ENCODE measurements around the gene MTPN. TPM values are rescaled to one million over a fixed set of nuclear protein-coding genes. Genes with fewer than 3 reads are reported as not detected.
A peak's percentile ranks its signal among the peaks of the same experiment; 100 is the strongest.

The MTPN gene
- total and polyA plus RNA-seq, 9 donors, result 48.6 to 117 (median 101) TPM

GRCh38 chr7:135899458-135900064, 77.6 kb downstream of the MTPN start:
- Histone ChIP-seq H3K9me3 (replicated peaks; ENCODE audit: control insufficient read depth, low read depth, low read length) (no peaks in the 10 kb centered on the region), H3K4me1 (ENCODE audit: control insufficient read depth, insufficient read depth, low read length) (no peaks in the 10 kb centered on the region), H3K4me3 (ENCODE audit: low read length) (no peak overlapping the region), H3K36me3 (ENCODE audit: control insufficient read depth, insufficient read depth, low read length) (no peaks in the 10 kb centered on the region), H3K27ac (ENCODE audit: low read length) (no peak overlapping the region), H3K27me3 (ENCODE audit: control insufficient read depth, insufficient read depth, low read length) (no peaks in the 10 kb centered on the region)
- 67% methylated on average over 1 of the region's 6 CpGs for WGBS (ENCODE audit: insufficient coverage)
- DNase-seq, result no peak

DNA sequence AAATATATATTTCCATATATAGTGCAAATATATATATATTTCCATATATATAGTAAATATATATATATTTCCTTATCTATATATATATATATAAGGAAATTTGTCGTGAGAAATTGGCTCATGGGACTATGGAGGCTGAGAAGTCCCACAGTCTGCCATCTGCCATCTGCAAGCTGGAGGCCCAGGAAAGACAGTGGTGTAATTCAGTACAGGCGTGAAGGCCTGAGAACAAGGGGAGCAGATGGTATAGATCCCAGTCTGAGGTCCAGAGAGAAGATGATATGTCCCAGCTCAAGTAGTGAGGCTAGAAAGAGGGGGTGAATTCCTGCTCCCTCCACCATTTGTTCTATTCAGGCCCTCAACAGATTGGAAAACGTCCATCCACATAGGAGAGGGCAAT, 78.9 kb downstream of the MTPN start:
- Histone ChIP-seq H3K27me3 (ENCODE audit: control insufficient read depth, insufficient read depth, low read length) (no peaks in the 10 kb centered on the region), H3K4me3 (ENCODE audit: low read length) (no peak overlapping the region), H3K4me1 (ENCODE audit: control insufficient read depth, insufficient read depth, low read length) (no peaks in the 10 kb centered on the region), H3K27ac (ENCODE audit: low read length) (no peak overlapping the region), H3K36me3 (ENCODE audit: control insufficient read depth, insufficient read depth, low read length) (no peaks in the 10 kb centered on the region), H3K9me3 (replicated peaks; ENCODE audit: control insufficient read depth, low read depth, low read length) (no peaks in the 10 kb centered on the region)
- WGBS (ENCODE audit: insufficient coverage), result 38% methylated on average over 1 of the region's 3 CpGs
- DNase-seq, result no peak

DNA sequence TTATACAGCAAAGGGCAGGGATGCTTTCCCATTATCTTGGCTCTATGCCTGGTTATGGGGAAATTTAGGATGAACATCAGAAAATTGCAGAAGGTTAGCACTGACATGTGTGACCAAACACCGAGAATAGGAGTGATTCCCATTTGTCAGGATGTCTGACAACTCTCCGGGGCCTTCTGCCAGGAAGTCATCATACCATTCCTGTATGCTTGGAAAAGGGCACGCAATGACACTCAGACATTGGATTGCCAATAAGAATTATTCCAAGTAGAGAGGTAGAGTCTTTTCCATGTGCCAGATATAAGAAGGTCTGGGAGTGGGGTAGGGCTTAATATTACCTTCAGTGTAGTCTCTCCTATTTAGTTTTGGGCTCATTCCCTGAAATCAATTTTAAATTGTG, 82.3 kb downstream of the MTPN start:
- Histone ChIP-seq H3K9me3 (replicated peaks; ENCODE audit: control insufficient read depth, low read depth, low read length) (no peaks in the 10 kb centered on the region), H3K27ac (ENCODE audit: low read length) (no peak overlapping the region), H3K4me3 (ENCODE audit: low read length) (no peak overlapping the region), H3K4me1 (ENCODE audit: control insufficient read depth, insufficient read depth, low read length) (no peaks in the 10 kb centered on the region), H3K27me3 (ENCODE audit: control insufficient read depth, insufficient read depth, low read length) (no peaks in the 10 kb centered on the region), H3K36me3 (ENCODE audit: control insufficient read depth, insufficient read depth, low read length) (no peaks in the 10 kb centered on the region)
- no peak for DNase-seq
- whole genome bisulfite sequencing (ENCODE audit: insufficient coverage), result 67% methylated on average over 2 of the region's 3 CpGs

DNA sequence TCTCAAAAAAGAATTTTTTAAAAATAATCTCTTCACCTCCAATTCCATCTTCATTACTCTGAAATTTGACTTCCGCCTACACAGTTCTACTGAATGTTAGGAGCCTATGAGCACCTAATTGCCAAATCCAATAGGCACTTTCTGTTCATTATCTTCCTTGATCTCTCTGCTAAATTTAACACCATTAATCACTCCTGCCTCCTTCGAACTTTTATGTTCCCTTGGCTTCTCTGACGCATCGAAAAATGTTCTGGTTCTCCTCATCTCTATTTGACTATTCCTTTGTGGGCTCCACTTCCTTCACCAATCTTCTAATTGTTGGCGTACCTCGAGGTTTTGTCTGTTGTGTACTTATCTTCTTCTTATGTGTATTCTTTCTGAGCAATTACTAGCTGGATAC, 87.3 kb downstream of the MTPN start:
- no peak overlapping the region for H3K4me3 ChIP-seq (ENCODE audit: low read length)
- no peaks in the 10 kb centered on the region for H3K27me3 ChIP-seq (ENCODE audit: control insufficient read depth, insufficient read depth, low read length)
- DNase-seq, result no peak
- H3K4me1 ChIP-seq (ENCODE audit: control insufficient read depth, insufficient read depth, low read length), result no peaks in the 10 kb centered on the region
- WGBS (ENCODE audit: insufficient coverage), result 92% methylated on average over 2 of the region's 6 CpGs
- H3K36me3 ChIP-seq (ENCODE audit: control insufficient read depth, insufficient read depth, low read length), result no peaks in the 10 kb centered on the region
- H3K27ac ChIP-seq (ENCODE audit: low read length), result no peak overlapping the region
- H3K9me3 ChIP-seq (replicated peaks; ENCODE audit: control insufficient read depth, low read depth, low read length), result no peaks in the 10 kb centered on the region

DNA sequence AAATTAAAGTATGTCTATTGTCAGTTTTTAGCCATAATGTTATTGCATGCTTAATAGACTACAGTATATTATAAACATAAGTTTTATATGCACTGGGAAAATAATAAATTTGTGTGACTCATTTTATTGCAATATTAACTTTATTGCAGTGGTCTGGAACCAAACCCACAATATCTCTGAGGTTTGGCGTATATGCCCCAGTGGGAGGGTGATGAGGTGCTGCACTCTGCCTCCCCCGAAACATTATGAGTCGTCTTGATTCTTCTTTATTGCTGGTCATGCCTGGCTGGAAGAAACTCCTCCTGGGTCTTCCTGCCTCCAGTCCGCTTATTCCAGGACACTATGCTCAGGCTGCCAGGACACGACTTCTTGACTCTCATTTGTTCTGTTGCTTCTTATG, 88.4 kb downstream of the MTPN start:
- Histone ChIP-seq H3K9me3 (replicated peaks; ENCODE audit: control insufficient read depth, low read depth, low read length) (no peaks in the 10 kb centered on the region), H3K27me3 (ENCODE audit: control insufficient read depth, insufficient read depth, low read length) (no peaks in the 10 kb centered on the region), H3K4me1 (ENCODE audit: control insufficient read depth, insufficient read depth, low read length) (no peaks in the 10 kb centered on the region), H3K36me3 (ENCODE audit: control insufficient read depth, insufficient read depth, low read length) (no peaks in the 10 kb centered on the region), H3K4me3 (ENCODE audit: low read length) (no peak overlapping the region), H3K27ac (ENCODE audit: low read length) (no peak overlapping the region)
- 57% methylated on average over 3 of the region's 5 CpGs for WGBS (ENCODE audit: insufficient coverage)
- DNase-seq, result no peak

- Histone ChIP-seq H3K36me3 (ENCODE audit: control insufficient read depth, insufficient read depth, low read length) (no peaks in the 10 kb centered on the region), H3K4me1 (ENCODE audit: control insufficient read depth, insufficient read depth, low read length) (no peaks in the 10 kb centered on the region), H3K27me3 (ENCODE audit: control insufficient read depth, insufficient read depth, low read length) (no peaks in the 10 kb centered on the region), H3K9me3 (replicated peaks; ENCODE audit: control insufficient read depth, low read depth, low read length) (no peaks in the 10 kb centered on the region), H3K4me3 (ENCODE audit: low read length) (no peak overlapping the region), H3K27ac (ENCODE audit: low read length) (no peak overlapping the region)
- DNase-seq, result no peak
- WGBS (ENCODE audit: insufficient coverage), result 70% methylated on average over 2 of the region's 5 CpGs
These were observed 90.6 kb downstream of the MTPN start for GRCh38 chr7:135886345-135887132.

GRCh38 chr7:135884495-135885232, 92.5 kb downstream of the MTPN start:
- Histone ChIP-seq H3K4me3 (ENCODE audit: low read length) (no peak overlapping the region), H3K27me3 (ENCODE audit: control insufficient read depth, insufficient read depth, low read length) (no peaks in the 10 kb centered on the region), H3K27ac (ENCODE audit: low read length) (no peak overlapping the region), H3K36me3 (ENCODE audit: control insufficient read depth, insufficient read depth, low read length) (no peaks in the 10 kb centered on the region), H3K4me1 (ENCODE audit: control insufficient read depth, insufficient read depth, low read length) (no peaks in the 10 kb centered on the region), H3K9me3 (replicated peaks; ENCODE audit: control insufficient read depth, low read depth, low read length) (no peaks in the 10 kb centered on the region)
- DNase-seq, result no peak
- 82% methylated on average over 2 of the region's 9 CpGs for WGBS (ENCODE audit: insufficient coverage)

DNA sequence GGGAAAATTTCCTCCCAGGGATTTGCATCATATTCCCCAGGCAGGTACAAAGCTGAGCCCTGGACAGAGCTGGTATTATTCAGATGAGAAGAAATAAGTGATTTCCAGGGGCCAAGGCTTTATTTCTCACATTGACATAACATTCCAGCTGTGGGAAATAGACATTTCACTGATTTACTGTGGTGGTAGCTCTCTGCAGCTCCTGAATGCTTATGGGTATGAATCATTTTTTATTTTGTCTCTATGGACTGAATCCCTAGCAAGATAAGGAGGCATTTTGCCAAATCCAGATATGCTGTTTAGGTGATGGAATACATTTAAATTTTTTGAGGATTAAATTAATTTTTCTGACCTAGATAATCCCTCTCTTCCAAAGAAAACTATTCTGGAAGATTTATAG, 97.9 kb downstream of the MTPN start:
- H3K4me1 ChIP-seq (ENCODE audit: control insufficient read depth, insufficient read depth, low read length), result peaks cover 6% of the 10 kb centered on the region
- H3K36me3 ChIP-seq (ENCODE audit: control insufficient read depth, insufficient read depth, low read length), result no peaks in the 10 kb centered on the region
- no peaks in the 10 kb centered on the region for H3K9me3 ChIP-seq (replicated peaks; ENCODE audit: control insufficient read depth, low read depth, low read length)
- H3K27me3 ChIP-seq (ENCODE audit: control insufficient read depth, insufficient read depth, low read length), result no peaks in the 10 kb centered on the region
- no peak overlapping the region for H3K27ac ChIP-seq (ENCODE audit: low read length)
- DNase-seq, result no peak
- H3K4me3 ChIP-seq (ENCODE audit: low read length), result no peak overlapping the region

DNA sequence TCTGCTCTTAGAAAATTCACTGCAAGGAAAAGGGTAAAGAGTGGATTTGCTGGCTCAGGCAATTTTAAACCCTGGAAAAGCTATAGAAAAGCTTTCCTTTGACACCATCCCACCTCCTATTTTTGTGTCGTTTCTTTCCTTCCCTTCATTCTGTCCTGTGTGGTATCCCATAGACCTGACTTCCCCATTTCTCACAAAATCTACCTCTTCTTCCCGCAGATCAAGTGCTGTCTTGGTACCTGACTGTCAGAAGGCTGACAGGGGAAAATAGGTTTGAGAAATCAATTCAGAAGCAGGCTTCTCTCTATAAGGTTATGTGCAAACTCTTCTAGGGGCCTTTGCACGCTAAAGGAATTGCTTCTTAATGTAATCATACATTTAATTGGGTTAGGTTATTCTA, 98.9 kb downstream of the MTPN start:
- no CpG with 5 or more reads among the region's 3 CpGs for WGBS (ENCODE audit: insufficient coverage)
- no peaks in the 10 kb centered on the region for H3K27me3 ChIP-seq (ENCODE audit: control insufficient read depth, insufficient read depth, low read length)
- H3K27ac ChIP-seq (ENCODE audit: low read length), result no peak overlapping the region
- peaks cover 6% of the 10 kb centered on the region for H3K4me1 ChIP-seq (ENCODE audit: control insufficient read depth, insufficient read depth, low read length)
- no peak overlapping the region for H3K4me3 ChIP-seq (ENCODE audit: low read length)
- no peaks in the 10 kb centered on the region for H3K36me3 ChIP-seq (ENCODE audit: control insufficient read depth, insufficient read depth, low read length)
- H3K9me3 ChIP-seq (replicated peaks; ENCODE audit: control insufficient read depth, low read depth, low read length), result no peaks in the 10 kb centered on the region
- DNase-seq, result no peak

DNA sequence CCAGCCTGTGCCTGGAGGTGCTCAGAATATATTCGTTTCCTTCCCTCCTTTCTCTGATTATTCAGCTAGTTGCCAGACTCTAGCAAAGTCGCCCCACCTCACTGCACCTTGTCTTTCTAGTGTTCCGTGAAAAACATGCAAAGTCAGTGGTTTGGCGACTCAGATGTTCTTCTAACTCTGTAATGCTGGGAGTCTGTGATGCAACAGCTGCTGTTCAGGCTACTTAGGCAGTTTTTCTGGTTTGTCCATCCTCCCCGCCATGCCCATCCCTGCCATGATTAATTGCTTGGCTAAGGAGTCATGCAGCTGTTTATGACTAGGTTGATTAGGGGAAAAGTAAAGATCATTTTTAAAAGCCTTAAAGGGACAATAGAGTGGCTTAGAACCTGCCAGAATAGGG, 99.4 kb downstream of the MTPN start:
- WGBS (ENCODE audit: insufficient coverage), result 80% methylated on average over 2 of the region's 5 CpGs
- DNase-seq, result peak; percentile 78

More for the DNA sequence above, 99.4 kb downstream of the MTPN start:
- Histone ChIP-seq H3K27ac (ENCODE audit: low read length) (peak overlapping the region; percentile 38), H3K4me3 (ENCODE audit: low read length) (no peak overlapping the region), H3K4me1 (ENCODE audit: control insufficient read depth, insufficient read depth, low read length) (peaks cover 6% of the 10 kb centered on the region), H3K27me3 (ENCODE audit: control insufficient read depth, insufficient read depth, low read length) (no peaks in the 10 kb centered on the region), H3K9me3 (replicated peaks; ENCODE audit: control insufficient read depth, low read depth, low read length) (no peaks in the 10 kb centered on the region), H3K36me3 (ENCODE audit: control insufficient read depth, insufficient read depth, low read length) (no peaks in the 10 kb centered on the region)

All from muscle of leg (tissue), 11 donors.